GM10266 (cell line): ENCODE results near the gene MUC22.

ENCODE experiments used
- DNase-seq: peaks from one replicate; pipeline ENCODE4 v3.0.0; 2012; ENCODE audit errors: extremely low spot score
- CTCF ChIP-seq: IDR thresholded peaks from 2 replicates; pipeline ENCODE4 v1.5.1; 2012; ENCODE audit warnings: mild to moderate bottlenecking, low read depth; ENCODE audit not compliant: control insufficient read depth, insufficient read depth; ENCODE audit errors: missing control alignments

The MUC22 gene

DNA sequence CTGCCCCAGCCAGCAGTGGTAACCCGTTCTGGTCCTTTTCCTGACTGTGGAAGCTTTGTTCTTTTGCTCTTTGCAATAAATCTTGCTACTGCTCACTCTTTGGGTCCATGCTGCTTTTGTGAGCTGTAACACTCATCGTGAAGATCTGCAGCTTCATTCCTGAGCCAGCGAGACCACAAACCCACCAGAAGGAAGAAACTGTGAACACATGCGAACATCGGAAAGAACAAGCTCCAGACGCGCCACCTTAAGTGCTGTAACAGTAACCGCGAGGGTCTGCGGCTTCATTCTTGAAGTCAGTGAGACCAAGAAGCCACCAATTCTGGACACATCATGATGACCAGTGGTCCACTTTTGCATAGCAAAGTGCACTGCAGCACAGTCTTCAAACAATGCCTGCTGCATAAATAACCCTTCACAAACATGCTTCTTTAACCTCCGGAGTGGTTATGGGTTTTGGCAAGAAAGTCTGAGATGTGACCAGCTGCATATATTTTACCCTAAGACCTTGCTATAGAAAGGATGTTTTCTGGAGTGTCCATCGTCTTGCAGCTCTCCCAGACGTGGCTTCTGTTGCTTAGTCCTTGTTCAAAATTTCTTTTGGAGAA is 8.9 kb upstream of the MUC22 start:
- no peak for DNase-seq
- TF ChIP-seq CTCF, result no peak

DNA sequence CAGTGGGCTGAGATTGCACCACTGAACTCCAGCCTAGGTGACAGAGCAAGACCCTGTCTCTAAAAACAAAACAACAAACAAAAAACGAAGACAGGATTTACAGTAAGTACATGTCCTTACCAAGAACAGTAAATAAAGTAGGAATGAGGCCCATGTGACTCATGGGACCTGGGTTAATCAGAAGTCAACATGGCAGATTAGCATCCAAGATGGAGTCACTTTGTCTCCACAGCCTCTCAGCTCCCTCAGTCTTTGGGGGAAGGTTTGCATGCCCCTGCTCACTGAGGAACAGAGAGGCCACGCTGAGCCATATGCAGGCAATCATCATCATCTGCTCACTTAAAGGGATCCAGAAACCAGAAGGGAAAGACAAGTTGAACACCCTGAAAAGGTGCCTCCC is 7.8 kb upstream of the MUC22 start:
- no peak for TF ChIP-seq CTCF
- DNase-seq, result no peak

- TF ChIP-seq CTCF, result no peak
- DNase-seq, result no peak
Measured at GRCh38 chr6:31004794-31005193, 5.5 kb upstream of the MUC22 start.

GRCh38 chr6:31005249-31006020 is 4.8 kb upstream of the MUC22 start:
- no peak for DNase-seq

DNA sequence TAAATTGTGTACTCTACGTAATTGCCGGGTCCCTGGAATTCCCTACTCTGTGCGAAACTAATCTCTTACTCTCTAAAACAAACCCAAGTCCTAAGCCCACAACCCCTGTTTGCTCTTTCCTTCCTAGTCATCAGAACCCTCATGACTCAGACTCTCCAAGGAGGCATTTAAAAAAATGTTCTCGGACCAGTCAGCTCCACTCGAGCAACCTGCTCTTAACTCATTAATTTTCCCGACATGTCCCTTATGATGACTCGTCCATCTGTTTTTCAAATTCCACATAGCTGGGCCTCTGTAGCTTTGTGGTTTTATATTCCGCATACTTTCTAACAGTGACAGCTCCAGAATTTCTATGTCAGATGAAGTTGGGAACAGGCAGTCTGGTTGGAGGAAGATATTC is 2.6 kb upstream of the MUC22 start:
- DNase-seq, result no peak
- no peak for TF ChIP-seq CTCF

More at GRCh38 chr6:31005249-31006020, 4.8 kb upstream of the MUC22 start:
- TF ChIP-seq CTCF, result no peak

- DNase-seq, result no peak
- TF ChIP-seq CTCF, result no peak
Measured at GRCh38 chr6:31008165-31008564, 2.1 kb upstream of the MUC22 start.

DNA sequence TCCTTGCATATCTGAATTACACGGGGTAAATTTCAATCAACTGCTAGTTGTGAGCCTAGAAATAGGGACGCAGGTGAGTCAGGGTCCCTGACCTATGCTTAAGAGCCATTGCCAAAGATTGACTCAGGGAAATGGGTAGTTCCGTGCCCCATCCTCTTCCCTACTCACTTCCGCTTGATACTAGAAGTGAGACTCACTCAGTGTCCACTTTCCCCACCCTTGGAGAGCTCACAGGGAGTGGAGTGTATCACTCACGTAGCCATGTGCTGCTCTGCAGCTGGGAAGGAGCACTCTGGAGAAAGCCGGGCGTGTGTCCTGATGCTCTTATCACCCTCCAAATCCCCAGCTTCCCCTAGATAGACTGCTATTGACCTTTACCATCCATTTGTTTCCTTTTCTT is 543 bp upstream of the MUC22 start:
- no peak for TF ChIP-seq CTCF
- no peak for DNase-seq
